H9 (cell line): ENCODE results near the gene RIMBP2. TPM values are rescaled to one million over a fixed set of nuclear protein-coding genes. Genes with fewer than 3 reads are reported as not detected.

ENCODE experiments used
- DNase-seq: peaks from one replicate; pipeline ENCODE4 v3.0.0-alpha.2; 2017
- H2AFZ ChIP-seq: one replicate; pipeline ENCODE4 v1.6.1; 2013; ENCODE audit warnings: mild to moderate bottlenecking, low read length, control low read depth, moderate library complexity
- H2AK5ac ChIP-seq: 2 replicates; pipeline ENCODE4 v1.6.1; 2013; ENCODE audit warnings: low read length, control low read depth, mixed read lengths; ENCODE audit not compliant: insufficient read length
- H2BK120ac ChIP-seq: one replicate; pipeline ENCODE4 v1.6.1; 2013; ENCODE audit warnings: low read depth, mild to moderate bottlenecking, low read length, control low read depth, inconsistent platforms; ENCODE audit not compliant: poor library complexity, severe bottlenecking
- H2BK12ac ChIP-seq: 2 replicates; pipeline ENCODE4 v1.6.1; 2013; ENCODE audit warnings: low read length, control low read depth, mixed read lengths, low read depth; ENCODE audit not compliant: insufficient read length
- H2BK15ac ChIP-seq: 2 replicates; pipeline ENCODE4 v1.6.1; 2013; ENCODE audit warnings: low read depth, low read length, control low read depth
- H2BK20ac ChIP-seq: one replicate; pipeline ENCODE4 v1.6.1; 2013; ENCODE audit warnings: low read depth, mild to moderate bottlenecking, low read length, control low read depth, inconsistent platforms; ENCODE audit not compliant: poor library complexity, severe bottlenecking
- H2BK5ac ChIP-seq: 2 replicates; pipeline ENCODE4 v1.6.1; 2013; ENCODE audit warnings: low read length, control low read depth, mixed read lengths; ENCODE audit not compliant: insufficient read length
- H3K14ac ChIP-seq: 2 replicates; pipeline ENCODE4 v1.6.1; 2013; ENCODE audit warnings: low read length, control low read depth; ENCODE audit not compliant: insufficient read depth
- H3K18ac ChIP-seq: 2 replicates; pipeline ENCODE4 v1.6.1; 2013; ENCODE audit warnings: low read depth, mild to moderate bottlenecking, mixed read lengths, low read length, control low read depth; ENCODE audit not compliant: insufficient read length
- H3K23ac ChIP-seq: 2 replicates; pipeline ENCODE4 v1.6.1; 2013; ENCODE audit warnings: low read length, control low read depth, mixed read lengths, low read depth; ENCODE audit not compliant: insufficient read length
- H3K23me2 ChIP-seq: 2 replicates; pipeline ENCODE4 v1.6.1; 2013; ENCODE audit warnings: low read depth, mild to moderate bottlenecking, mixed read lengths, low read length, control low read depth; ENCODE audit not compliant: insufficient read length, poor library complexity, severe bottlenecking
- H3K27ac ChIP-seq: 2 replicates; pipeline ENCODE4 v1.5.1; 2013; ENCODE audit warnings: low read length, control low read depth, mixed read lengths, low read depth; ENCODE audit not compliant: insufficient read length
- H3K27me3 ChIP-seq: 2 replicates; pipeline ENCODE4 v1.6.1; 2013; ENCODE audit warnings: low read length, control low read depth, inconsistent platforms; ENCODE audit not compliant: insufficient read depth
- H3K4ac ChIP-seq: 2 replicates; pipeline ENCODE4 v1.6.1; 2013; ENCODE audit warnings: low read depth, mild to moderate bottlenecking, control low read depth, inconsistent platforms, low read length, moderate library complexity
- H3K4me1 ChIP-seq: 2 replicates; pipeline ENCODE4 v1.6.1; 2013; ENCODE audit warnings: low read length, control low read depth, inconsistent platforms; ENCODE audit not compliant: insufficient read depth
- H3K4me2 ChIP-seq: 2 replicates; pipeline ENCODE4 v1.6.1; 2013; ENCODE audit warnings: low read length, control low read depth, mixed read lengths; ENCODE audit not compliant: insufficient read length, insufficient read depth
- H3K56ac ChIP-seq: 2 replicates; pipeline ENCODE4 v1.6.1; 2013; ENCODE audit warnings: low read depth, mild to moderate bottlenecking, mixed read lengths, low read length, control low read depth; ENCODE audit not compliant: insufficient read length
- H3K79me1 ChIP-seq: 2 replicates; pipeline ENCODE4 v1.6.1; 2013; ENCODE audit warnings: low read depth, mild to moderate bottlenecking, moderate library complexity, low read length, control low read depth, inconsistent platforms; ENCODE audit not compliant: insufficient read depth, poor library complexity, severe bottlenecking
- H3K79me2 ChIP-seq: 2 replicates; pipeline ENCODE4 v1.6.1; 2013; ENCODE audit warnings: low read length, control low read depth, inconsistent platforms; ENCODE audit not compliant: insufficient read depth
- H3K9ac ChIP-seq: 2 replicates; pipeline ENCODE4 v1.6.1; 2013; ENCODE audit warnings: low read length, control low read depth, mixed read lengths; ENCODE audit not compliant: insufficient read length; ENCODE audit errors: extremely low read depth
- H3K9me3 ChIP-seq: one replicate; pipeline ENCODE4 v1.6.1; 2013; ENCODE audit warnings: low read depth, low read length, inconsistent platforms; ENCODE audit not compliant: control insufficient read depth
- H3T11ph ChIP-seq: one replicate; pipeline ENCODE4 v1.6.1; 2013; ENCODE audit warnings: mild to moderate bottlenecking, low read length, control low read depth, inconsistent platforms
- H4K20me1 ChIP-seq: one replicate; pipeline ENCODE4 v1.6.1; 2013; ENCODE audit not compliant: control insufficient read depth, insufficient read length, insufficient read depth
- H4K5ac ChIP-seq: 2 replicates; pipeline ENCODE4 v1.6.1; 2013; ENCODE audit warnings: low read depth, mild to moderate bottlenecking, mixed read lengths, low read length, control low read depth; ENCODE audit not compliant: insufficient read length
- H4K8ac ChIP-seq: replicated peaks from 2 replicates; pipeline ENCODE4 v1.6.1; 2013; ENCODE audit warnings: low read length, control low read depth, mixed read lengths, low read depth; ENCODE audit not compliant: insufficient read length
- H4K91ac ChIP-seq: 2 replicates; pipeline ENCODE4 v1.6.1; 2013; ENCODE audit warnings: low read depth, mild to moderate bottlenecking, moderate library complexity, mixed read lengths, low read length, control low read depth; ENCODE audit not compliant: insufficient read length
- H3K27ac Mint-ChIP-seq, 3 experiments: 2 replicates in 2 of 3; 3 replicates in 1 of 3; pipeline ENCODE4 v1.8.0; 2020 to 2021; ENCODE audit warnings: mixed read lengths in 3 of 3, mild to moderate bottlenecking in 1 of 3, moderate library complexity in 1 of 3
- H3K27me3 Mint-ChIP-seq: 2 replicates; pipeline ENCODE4 v1.8.0; 2021; ENCODE audit warnings: low read depth, mild to moderate bottlenecking, moderate library complexity, mixed read lengths
- H3K36me3 Mint-ChIP-seq, 3 experiments: 2 replicates in 2 of 3; 3 replicates in 1 of 3; pipeline ENCODE4 v1.8.0; 2020 to 2021; ENCODE audit warnings: low read depth in 3 of 3, mixed read lengths in 3 of 3; ENCODE audit not compliant: insufficient read depth in 1 of 3
- H3K4me1 Mint-ChIP-seq, 2 experiments: 2 replicates each; pipeline ENCODE4 v1.8.0; 2020; ENCODE audit warnings: mixed read lengths in 2 of 2
- H3K4me3 Mint-ChIP-seq, 2 experiments: 2 replicates in 1 of 2; 3 replicates in 1 of 2; pipeline ENCODE4 v1.8.0; 2020 to 2021; ENCODE audit warnings: mild to moderate bottlenecking in 2 of 2, mixed read lengths in 2 of 2, moderate library complexity in 1 of 2
- H3K9me3 Mint-ChIP-seq, 2 experiments: 2 replicates in 1 of 2; 3 replicates in 1 of 2; pipeline ENCODE4 v1.8.0; 2020; ENCODE audit warnings: mild to moderate bottlenecking in 2 of 2, mixed read lengths in 2 of 2, moderate library complexity in 1 of 2
- CTCF ChIP-seq: fragments of 200-600 bp; sonication (generic); conservative IDR thresholded peaks from 3 replicates; pipeline ENCODE4 v1.8.0; 2021; ENCODE audit warnings: antibody characterized with exemption, mild to moderate bottlenecking
- WGBS: extraction: QIAGEN DNeasy Blood & Tissue Kit; methylation state at CpG from one replicate; pipeline ENCODE4 v1.1.7; 2013; ENCODE audit warnings: missing lambda C conversion rate, low lambda C conversion rate, mixed read lengths; ENCODE audit not compliant: insufficient read length; ENCODE audit errors: extremely low coverage; 5-methylcytosine and 5-hydroxymethylcytosine counted together
- total RNA-seq: library from RNA; stranded (reverse); gene quantifications from 2 replicates; pipeline ENCODE4 v1.2.1, GENCODE V29; 2021

RIMBP2 gene
- total RNA-seq, 1 experiment from 2014 or later, result 0.70 TPM

- Histone ChIP-seq H4K20me1 (no peaks in the 10 kb centered on the region), H3K4ac (no peak overlapping the region), H2AFZ (no peak overlapping the region), H2BK120ac (no peak overlapping the region), H2AK5ac (no peak overlapping the region), H3K79me2 (no peaks in the 10 kb centered on the region), H4K5ac (no peak overlapping the region), H2BK12ac (no peak overlapping the region), H3K27me3 (no peaks in the 10 kb centered on the region), H3K56ac (no peak overlapping the region), H3T11ph (no peak overlapping the region), H3K9ac (no peak overlapping the region), H3K4me1 (no peaks in the 10 kb centered on the region), H3K9me3 (no peaks in the 10 kb centered on the region), H3K4me2 (no peak overlapping the region), H2BK5ac (no peak overlapping the region), H4K8ac (no peak overlapping the region), H2BK15ac (no peak overlapping the region), H4K91ac (no peak overlapping the region), H3K23ac (no peak overlapping the region), H3K79me1 (no peaks in the 10 kb centered on the region), H3K18ac (no peak overlapping the region), H2BK20ac (no peak overlapping the region), H3K27ac (no peak overlapping the region), H3K23me2 (no peaks in the 10 kb centered on the region), H3K14ac (no peak overlapping the region)
- no peak for TF ChIP-seq CTCF
- no CpG with 5 or more reads among the region's 16 CpGs for WGBS
- H3K27ac Mint-ChIP-seq, result no peak overlapping the region
- peaks cover 0 to 2% (median 0%) of the 10 kb centered on the region in 3 experiments; a peak in 3 of 7 replicates for H3K36me3 Mint-ChIP-seq
- H3K4me1 Mint-ChIP-seq, result peaks cover 7 to 9% of the 10 kb centered on the region in 2 experiments; a peak in 3 of 4 replicates
- peaks cover 8% of the 10 kb centered on the region for H3K27me3 Mint-ChIP-seq
- H3K9me3 Mint-ChIP-seq, result peaks cover 0 to 4% of the 10 kb centered on the region in 2 experiments; a peak in 1 of 5 replicates
- no peak for DNase-seq
- no peak overlapping the region for H3K4me3 Mint-ChIP-seq
These were observed 100.2 kb downstream of the RIMBP2 start for GRCh38 chr12:130615861-130616345.
